IPS-18a (cell line): Measurements from ENCODE around the gene ZNF385B.
"Not testable (repeated sequence)": the region's sequence is repeated elsewhere in the genome, so short reads cannot be mapped to it uniquely, and the experiment has no call there.

Experiments
- H3K27ac ChIP-seq: one replicate; pipeline ENCODE4 v1.5.1; 2013; ENCODE audit warnings: low read length
- H3K27me3 ChIP-seq: one replicate; pipeline ENCODE4 v1.6.1; 2013; ENCODE audit warnings: mild to moderate bottlenecking, low read length; ENCODE audit not compliant: control insufficient read depth, insufficient read depth
- H3K36me3 ChIP-seq: one replicate; pipeline ENCODE4 v1.6.1; 2013; ENCODE audit warnings: low read depth, low read length; ENCODE audit not compliant: control insufficient read depth
- H3K4me1 ChIP-seq: one replicate; pipeline ENCODE4 v1.6.1; 2013; ENCODE audit warnings: low read depth, low read length; ENCODE audit not compliant: control insufficient read depth
- H3K4me3 ChIP-seq: one replicate; pipeline ENCODE4 v1.5.1; 2013; ENCODE audit warnings: low read length
- H3K9ac ChIP-seq: one replicate; pipeline ENCODE4 v1.6.1; 2013; ENCODE audit warnings: mild to moderate bottlenecking, low read length, moderate library complexity
- H3K9me3 ChIP-seq: one replicate; pipeline ENCODE4 v1.6.1; 2013; ENCODE audit warnings: low read depth, low read length; ENCODE audit not compliant: control insufficient read depth

Gene ZNF385B

GRCh38 chr2:179487010-179487731, 374.2 kb downstream of the ZNF385B start:
- H3K36me3 ChIP-seq: no peaks in the 10 kb centered on the region
- no peaks in the 10 kb centered on the region for H3K9me3 ChIP-seq
- H3K9ac ChIP-seq: no peak overlapping the region
- no peak overlapping the region for H3K27ac ChIP-seq
- H3K27me3 ChIP-seq: no peaks in the 10 kb centered on the region
- no peaks in the 10 kb centered on the region for H3K4me1 ChIP-seq
- H3K4me3 ChIP-seq: no peak overlapping the region

- Histone ChIP-seq H3K4me3 (no peak overlapping the region), H3K4me1 (no peaks in the 10 kb centered on the region), H3K36me3 (no peaks in the 10 kb centered on the region), H3K27ac (no peak overlapping the region), H3K9ac (no peak overlapping the region), H3K9me3 (no peaks in the 10 kb centered on the region), H3K27me3 (no peaks in the 10 kb centered on the region)
These were observed 378.3 kb downstream of the ZNF385B start for GRCh38 chr2:179483131-179483530.

- Histone ChIP-seq H3K4me3 (no peak overlapping the region), H3K9ac (no peak overlapping the region), H3K27ac (no peak overlapping the region), H3K9me3 (no peaks in the 10 kb centered on the region), H3K36me3 (no peaks in the 10 kb centered on the region), H3K4me1 (no peaks in the 10 kb centered on the region), H3K27me3 (no peaks in the 10 kb centered on the region)
These were observed 381.5 kb downstream of the ZNF385B start for GRCh38 chr2:179479947-179480346.

GRCh38 chr2:179478771-179479170, 382.6 kb downstream of the ZNF385B start:
- no peaks in the 10 kb centered on the region for H3K4me1 ChIP-seq
- no peak overlapping the region for H3K27ac ChIP-seq
- H3K36me3 ChIP-seq: no peaks in the 10 kb centered on the region
- H3K9ac ChIP-seq: no peak overlapping the region
- H3K9me3 ChIP-seq: no peaks in the 10 kb centered on the region
- H3K4me3 ChIP-seq: no peak overlapping the region
- H3K27me3 ChIP-seq: no peaks in the 10 kb centered on the region

- Histone ChIP-seq H3K9me3 (no peaks in the 10 kb centered on the region), H3K36me3 (no peaks in the 10 kb centered on the region), H3K27ac (no peak overlapping the region), H3K9ac (no peak overlapping the region), H3K27me3 (no peaks in the 10 kb centered on the region), H3K4me1 (peaks cover 5% of the 10 kb centered on the region), H3K4me3 (no peak overlapping the region)
These were observed 390.4 kb downstream of the ZNF385B start for GRCh38 chr2:179470992-179471391.

GRCh38 chr2:179470089-179470488, 391.3 kb downstream of the ZNF385B start:
- H3K4me3 ChIP-seq: no peak overlapping the region
- no peaks in the 10 kb centered on the region for H3K36me3 ChIP-seq
- peaks cover 5% of the 10 kb centered on the region for H3K4me1 ChIP-seq
- no peak overlapping the region for H3K27ac ChIP-seq
- no peak overlapping the region for H3K9ac ChIP-seq
- no peaks in the 10 kb centered on the region for H3K9me3 ChIP-seq
- H3K27me3 ChIP-seq: no peaks in the 10 kb centered on the region

GRCh38 chr2:179467960-179468359, 393.5 kb downstream of the ZNF385B start:
- Histone ChIP-seq H3K9ac (no peak overlapping the region), H3K4me1 (peaks cover 5% of the 10 kb centered on the region), H3K9me3 (no peaks in the 10 kb centered on the region), H3K36me3 (no peaks in the 10 kb centered on the region), H3K27ac (no peak overlapping the region), H3K27me3 (no peaks in the 10 kb centered on the region), H3K4me3 (no peak overlapping the region)

- no peak overlapping the region for H3K9ac ChIP-seq
- H3K36me3 ChIP-seq: no peaks in the 10 kb centered on the region
- no peak overlapping the region for H3K27ac ChIP-seq
- H3K9me3 ChIP-seq: no peaks in the 10 kb centered on the region
- H3K27me3 ChIP-seq: no peaks in the 10 kb centered on the region
- H3K4me1 ChIP-seq: peaks cover 5% of the 10 kb centered on the region
- H3K4me3 ChIP-seq: no peak overlapping the region
These were observed 394.3 kb downstream of the ZNF385B start for GRCh38 chr2:179467111-179467510.

- H3K27ac ChIP-seq: no peak overlapping the region
- no peaks in the 10 kb centered on the region for H3K4me1 ChIP-seq
- no peak overlapping the region for H3K4me3 ChIP-seq
- H3K27me3 ChIP-seq: no peaks in the 10 kb centered on the region
- H3K9me3 ChIP-seq: no peaks in the 10 kb centered on the region
- no peak overlapping the region for H3K9ac ChIP-seq
- H3K36me3 ChIP-seq: no peaks in the 10 kb centered on the region
These were observed 400.0 kb downstream of the ZNF385B start for GRCh38 chr2:179461420-179461819.

GRCh38 chr2:179460181-179460929, 401.1 kb downstream of the ZNF385B start:
- Histone ChIP-seq H3K36me3 (no peaks in the 10 kb centered on the region), H3K9ac (no peak overlapping the region), H3K9me3 (no peaks in the 10 kb centered on the region), H3K4me3 (no peak overlapping the region), H3K27me3 (no peaks in the 10 kb centered on the region), H3K4me1 (no peaks in the 10 kb centered on the region), H3K27ac (no peak overlapping the region)

- not testable (repeated sequence) for H3K27ac ChIP-seq, H3K4me3 ChIP-seq, H3K4me1 ChIP-seq, H3K36me3 ChIP-seq, H3K9me3 ChIP-seq, H3K27me3 ChIP-seq, H3K9ac ChIP-seq
These were observed 403.3 kb downstream of the ZNF385B start for GRCh38 chr2:179458113-179458512.

GRCh38 chr2:179455824-179456223, 405.6 kb downstream of the ZNF385B start:
- Histone ChIP-seq H3K36me3 (no peaks in the 10 kb centered on the region), H3K27me3 (no peaks in the 10 kb centered on the region), H3K27ac (no peak overlapping the region), H3K4me1 (no peaks in the 10 kb centered on the region), H3K9me3 (no peaks in the 10 kb centered on the region), H3K4me3 (no peak overlapping the region), H3K9ac (no peak overlapping the region)
